Nephron (organoid): ENCODE measurements around the gene ZNF593OS.

ENCODE experiments used
- H3K27ac Mint-ChIP-seq, 3 experiments: 2 replicates each; pipeline ENCODE4 v1.8.0; 2020; ENCODE audit warnings: mixed read lengths in 3 of 3, mild to moderate bottlenecking in 2 of 3, moderate library complexity in 1 of 3
- H3K27me3 Mint-ChIP-seq: 2 replicates; pipeline ENCODE4 v1.8.0; 2021; ENCODE audit warnings: low read depth, mild to moderate bottlenecking, moderate library complexity, mixed read lengths
- H3K36me3 Mint-ChIP-seq: 2 replicates; pipeline ENCODE4 v1.8.0; 2020; ENCODE audit warnings: low read depth, mixed read lengths
- H3K4me1 Mint-ChIP-seq: 2 replicates; pipeline ENCODE4 v1.8.0; 2020; ENCODE audit warnings: mixed read lengths
- H3K4me3 Mint-ChIP-seq, 3 experiments: 2 replicates each; pipeline ENCODE4 v1.8.0; 2020; ENCODE audit warnings: mild to moderate bottlenecking in 3 of 3, mixed read lengths in 3 of 3, moderate library complexity in 2 of 3
- H3K9me3 Mint-ChIP-seq: 2 replicates; pipeline ENCODE4 v1.8.0; 2020; ENCODE audit warnings: mixed read lengths
- CTCF ChIP-seq, 3 experiments: fragments of 200-600 bp; sonication (generic); IDR thresholded peaks; one replicate each; pipeline ENCODE4 v1.5.0; 2021; ENCODE audit warnings: antibody characterized with exemption in 3 of 3; ENCODE audit not compliant: unreplicated experiment in 3 of 3

The ZNF593OS gene

GRCh38 chr1:26154750-26155149 lies 16.9 kb downstream of the ZNF593OS start:
- Mint-ChIP-seq H3K4me1 (peaks cover 45% of the 10 kb centered on the region), H3K27me3 (peaks cover 54% of the 10 kb centered on the region), H3K27ac (no peak overlapping the region), H3K4me3 (peak overlapping the region in 1 of 3 experiments; percentile 41), H3K9me3 (no peaks in the 10 kb centered on the region), H3K36me3 (no peaks in the 10 kb centered on the region)
- no peak for TF ChIP-seq CTCF (IDR thresholded peaks at IDR 0.05; ENCODE audit: unreplicated experiment in 3 of 3)

- Mint-ChIP-seq H3K9me3 (no peaks in the 10 kb centered on the region), H3K27ac (peak overlapping the region in 1 of 3 experiments; percentile 52), H3K4me1 (peaks cover 38% of the 10 kb centered on the region), H3K27me3 (peaks cover 49% of the 10 kb centered on the region), H3K4me3 (no peak overlapping the region), H3K36me3 (no peaks in the 10 kb centered on the region)
- no peak for TF ChIP-seq CTCF (IDR thresholded peaks at IDR 0.05; ENCODE audit: unreplicated experiment in 3 of 3)
These were observed 17.6 kb downstream of the ZNF593OS start for GRCh38 chr1:26153966-26154532.

GRCh38 chr1:26148887-26149286 lies 22.7 kb downstream of the ZNF593OS start:
- Mint-ChIP-seq H3K9me3 (no peaks in the 10 kb centered on the region), H3K4me1 (no peaks in the 10 kb centered on the region)

GRCh38 chr1:26145960-26146294 lies 25.7 kb downstream of the ZNF593OS start:
- Mint-ChIP-seq H3K36me3 (no peaks in the 10 kb centered on the region), H3K27me3 (peaks cover 13% of the 10 kb centered on the region), H3K4me3 (no peak overlapping the region), H3K4me1 (no peaks in the 10 kb centered on the region), H3K27ac (no peak overlapping the region), H3K9me3 (no peaks in the 10 kb centered on the region)
- TF ChIP-seq CTCF (IDR thresholded peaks at IDR 0.05; ENCODE audit: unreplicated experiment in 3 of 3), result no peak

More at GRCh38 chr1:26148887-26149286, 22.7 kb downstream of the ZNF593OS start:
- Mint-ChIP-seq H3K27me3 (peaks cover 17% of the 10 kb centered on the region), H3K36me3 (no peaks in the 10 kb centered on the region), H3K27ac (no peak overlapping the region), H3K4me3 (no peak overlapping the region)
- no peak for TF ChIP-seq CTCF (IDR thresholded peaks at IDR 0.05; ENCODE audit: unreplicated experiment in 3 of 3)

GRCh38 chr1:26145041-26145959 lies 26.3 kb downstream of the ZNF593OS start:
- Mint-ChIP-seq H3K4me3 (no peak overlapping the region), H3K27me3 (peaks cover 13% of the 10 kb centered on the region), H3K36me3 (no peaks in the 10 kb centered on the region), H3K4me1 (no peaks in the 10 kb centered on the region), H3K9me3 (no peaks in the 10 kb centered on the region), H3K27ac (no peak overlapping the region)
- peak; percentile 71 to 78 (median 75) for TF ChIP-seq CTCF (IDR thresholded peaks at IDR 0.05; ENCODE audit: unreplicated experiment in 3 of 3)
